GM18868 (cell line): Measurements from ENCODE around the gene OR51V1.

ENCODE experiments used
- ATAC-seq: cut with Tn5 transposase; IDR thresholded peaks from one replicate; pipeline ENCODE4 v1.9.1; 2021; ENCODE audit warnings: mild to moderate bottlenecking, moderate library complexity; ENCODE audit not compliant: unreplicated experiment

OR51V1 gene

GRCh38 chr11:5231111-5231510 is 30.6 kb upstream of the OR51V1 start:
- no peak for ATAC-seq

- no peak for ATAC-seq
Measured at GRCh38 chr11:5230266-5230665, 29.8 kb upstream of the OR51V1 start.

DNA sequence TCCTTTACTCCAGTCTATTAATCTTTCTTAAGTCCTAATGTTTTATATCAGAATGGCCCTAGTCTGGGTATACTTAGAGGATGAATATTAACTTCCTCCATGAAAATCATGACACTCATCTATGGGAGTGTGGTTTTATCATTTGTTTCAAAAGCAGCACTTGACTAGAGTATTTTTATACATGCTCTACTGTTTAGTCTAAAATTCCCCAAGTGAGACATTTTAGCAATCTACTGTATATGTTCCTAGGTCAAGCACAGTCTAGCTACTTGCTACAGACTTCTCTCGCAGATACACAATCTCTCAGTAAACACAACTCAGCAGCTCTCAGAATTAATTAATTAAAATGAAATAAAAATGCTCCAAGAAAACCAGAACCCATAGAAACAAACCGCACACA is 29.3 kb upstream of the OR51V1 start:
- no peak for ATAC-seq

DNA sequence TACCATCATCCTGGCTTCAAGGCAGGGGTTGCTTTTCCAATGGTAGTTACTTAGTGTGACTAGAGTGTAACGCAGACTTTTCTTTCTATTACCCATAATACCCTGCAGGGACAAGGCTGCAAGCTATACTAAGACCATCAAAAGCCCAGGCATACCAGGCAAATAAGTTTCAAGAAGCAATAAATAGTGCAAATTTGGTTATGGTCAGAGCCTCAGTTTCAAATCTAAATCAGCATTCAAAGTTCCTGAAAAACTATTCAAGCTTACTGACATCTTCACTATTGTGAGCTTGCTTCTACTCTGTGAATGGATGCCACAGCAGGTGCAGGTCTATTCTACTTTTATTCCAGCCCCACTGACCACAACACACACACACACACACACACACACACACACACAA is 28.9 kb upstream of the OR51V1 start:
- no peak for ATAC-seq

GRCh38 chr11:5228124-5228523 is 27.6 kb upstream of the OR51V1 start:
- ATAC-seq = no peak

DNA sequence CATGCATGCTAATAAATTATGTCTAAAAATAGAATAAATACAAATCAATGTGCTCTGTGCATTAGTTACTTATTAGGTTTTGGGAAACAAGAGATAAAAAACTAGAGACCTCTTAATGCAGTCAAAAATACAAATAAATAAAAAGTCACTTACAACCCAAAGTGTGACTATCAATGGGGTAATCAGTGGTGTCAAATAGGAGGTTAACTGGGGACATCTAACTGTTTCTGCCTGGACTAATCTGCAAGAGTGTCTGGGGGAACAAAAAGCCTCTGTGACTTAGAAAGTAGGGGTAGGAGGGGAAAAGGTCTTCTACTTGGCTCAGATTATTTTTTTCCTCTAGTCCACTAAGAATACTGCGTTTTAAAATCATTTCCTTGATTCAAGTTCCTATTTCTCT is 27.2 kb upstream of the OR51V1 start:
- no peak for ATAC-seq

GRCh38 chr11:5226732-5227310 is 26.3 kb upstream of the OR51V1 start, which contains the start of gene HBB:
Gene HBB, minus strand, starts transcription at chr11:5227071. Its CDS starts 50 bp downstream, at chr11:5227021.
- no peak for ATAC-seq

DNA sequence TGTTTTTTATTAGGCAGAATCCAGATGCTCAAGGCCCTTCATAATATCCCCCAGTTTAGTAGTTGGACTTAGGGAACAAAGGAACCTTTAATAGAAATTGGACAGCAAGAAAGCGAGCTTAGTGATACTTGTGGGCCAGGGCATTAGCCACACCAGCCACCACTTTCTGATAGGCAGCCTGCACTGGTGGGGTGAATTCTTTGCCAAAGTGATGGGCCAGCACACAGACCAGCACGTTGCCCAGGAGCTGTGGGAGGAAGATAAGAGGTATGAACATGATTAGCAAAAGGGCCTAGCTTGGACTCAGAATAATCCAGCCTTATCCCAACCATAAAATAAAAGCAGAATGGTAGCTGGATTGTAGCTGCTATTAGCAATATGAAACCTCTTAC is 25.0 kb upstream of the OR51V1 start:
- ATAC-seq = no peak

- no peak for ATAC-seq
Measured at GRCh38 chr11:5224538-5225479, 24.3 kb upstream of the OR51V1 start.

GRCh38 chr11:5223686-5224085 is 23.2 kb upstream of the OR51V1 start:
- no peak for ATAC-seq

DNA sequence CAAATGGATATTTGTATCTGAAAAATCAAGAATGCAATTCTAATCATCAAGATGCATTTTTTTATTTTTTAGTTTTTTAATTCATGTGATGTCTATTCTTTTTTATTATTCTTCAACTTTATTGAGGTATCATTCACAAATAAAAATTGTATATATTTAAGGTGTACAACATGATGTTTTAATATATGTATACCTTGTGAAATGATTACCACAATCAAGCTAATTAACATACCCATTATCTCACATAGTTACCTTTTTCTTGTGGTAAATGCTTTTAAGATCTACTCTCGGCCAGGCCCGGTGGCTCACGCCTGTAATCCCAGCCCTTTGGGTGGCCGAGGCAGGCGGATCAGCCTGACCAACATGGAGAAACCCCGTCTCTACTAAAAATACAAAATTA is 22.7 kb upstream of the OR51V1 start:
- no peak for ATAC-seq

DNA sequence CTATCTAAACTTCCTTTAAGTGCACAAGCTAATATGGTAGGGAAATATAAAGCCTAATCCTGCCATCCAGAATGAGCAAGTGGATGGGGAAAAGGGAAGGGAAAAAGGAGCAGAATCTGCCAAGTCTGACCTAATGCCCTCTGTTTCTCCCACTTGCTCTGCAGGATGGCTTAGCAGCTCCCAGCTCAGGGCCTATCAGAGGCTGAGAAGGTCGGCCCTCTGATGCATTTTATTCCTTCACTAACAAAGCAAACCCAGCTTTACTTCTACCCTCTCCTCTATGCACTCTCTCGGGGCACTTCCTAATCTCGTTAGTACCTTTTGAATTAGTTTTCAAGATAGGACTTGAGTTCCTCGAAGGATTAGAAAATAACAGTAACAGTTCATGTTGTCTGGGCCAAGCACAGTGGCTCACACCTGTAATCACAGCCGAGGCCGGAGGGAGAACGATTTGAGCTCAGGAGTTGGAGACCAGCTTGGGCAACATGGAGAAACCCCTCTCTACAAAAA is 9.9 kb upstream of the OR51V1 start:
- ATAC-seq = no peak

GRCh38 chr11:5204787-5205186 is 4.3 kb upstream of the OR51V1 start:
- no peak for ATAC-seq

GRCh38 chr11:5203366-5203765 is 2.9 kb upstream of the OR51V1 start:
- no peak for ATAC-seq

GRCh38 chr11:5198285-5198684 is 2.2 kb downstream of the OR51V1 start:
- ATAC-seq = no peak

DNA sequence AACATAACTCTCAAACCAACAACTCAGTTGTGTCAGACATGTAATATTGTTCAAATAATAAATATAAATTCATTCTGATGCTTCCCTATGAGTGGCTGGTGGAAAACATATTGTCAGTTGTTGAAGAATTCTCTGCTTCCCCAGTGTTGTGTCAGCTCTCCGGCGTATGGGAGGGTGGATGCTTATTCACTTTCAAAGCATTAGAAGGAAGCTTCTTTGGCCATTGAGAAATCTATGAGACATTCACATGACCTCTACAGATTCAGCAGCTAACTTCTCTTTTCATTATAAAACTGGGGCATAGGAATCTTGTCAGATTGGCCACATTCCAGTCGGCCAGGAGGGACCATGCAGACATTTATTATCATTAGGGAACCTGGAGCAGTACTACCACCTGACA is 2.9 kb downstream of the OR51V1 start:
- no peak for ATAC-seq

DNA sequence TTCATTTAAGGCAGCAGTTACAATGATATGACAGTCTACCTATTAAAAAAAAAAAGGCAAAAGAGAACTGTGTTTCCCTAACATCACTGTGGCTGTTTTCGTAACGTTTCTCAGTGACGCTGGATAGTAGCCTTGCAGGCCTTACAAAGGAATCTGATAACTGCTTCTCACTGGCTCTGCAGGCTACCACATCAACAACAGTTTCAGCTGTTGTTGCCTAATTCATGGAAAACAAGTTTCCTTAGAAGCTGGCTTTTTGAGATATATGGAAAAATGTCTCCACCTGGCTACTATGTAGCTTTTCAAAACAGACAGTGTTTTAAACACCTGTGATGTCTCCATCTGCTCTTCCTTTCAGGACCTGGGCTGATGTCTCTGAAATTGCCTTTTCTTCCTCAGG is 3.8 kb downstream of the OR51V1 start:
- no peak for ATAC-seq

DNA sequence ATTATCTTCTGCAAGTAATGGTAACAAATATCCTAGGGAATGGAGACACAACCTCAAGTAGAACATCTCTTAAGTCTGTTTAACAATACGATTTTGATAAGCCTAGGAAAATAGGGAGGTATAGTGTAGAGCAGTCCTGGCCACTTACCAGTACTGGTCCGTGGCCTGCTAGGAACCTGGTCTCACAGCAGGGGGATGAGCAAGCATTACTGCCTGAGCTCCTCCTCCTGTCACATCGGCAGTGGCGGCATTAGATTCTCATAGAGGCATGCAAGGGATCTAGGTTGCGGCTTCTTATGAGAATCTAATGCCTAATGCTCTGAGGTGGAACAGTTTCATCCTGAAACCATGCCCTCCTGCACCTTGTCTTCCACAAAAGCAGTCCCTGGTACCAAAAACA is 4.4 kb downstream of the OR51V1 start:
- ATAC-seq = no peak

GRCh38 chr11:5192738-5193137 is 7.7 kb downstream of the OR51V1 start:
- no peak for ATAC-seq

DNA sequence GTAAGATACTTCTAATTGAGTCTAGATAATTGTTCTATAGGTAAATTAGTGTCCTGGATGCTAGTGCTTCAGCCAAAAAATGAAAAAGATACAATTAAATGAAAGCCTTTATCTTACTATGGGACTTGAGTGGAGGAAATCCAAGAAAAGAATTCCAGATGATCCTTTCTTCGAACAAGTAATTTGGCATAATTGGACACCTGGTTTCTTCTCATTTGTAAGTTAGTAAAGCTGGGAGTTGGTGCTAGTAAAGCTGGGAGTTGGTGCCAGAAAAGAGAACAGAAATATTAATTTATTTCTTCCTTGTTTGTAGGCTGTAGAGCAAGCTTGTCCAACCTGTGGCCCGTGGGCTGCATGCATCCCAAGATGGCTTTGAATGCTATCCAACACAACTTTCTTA is 12.3 kb downstream of the OR51V1 start:
- ATAC-seq = no peak

- no peak for ATAC-seq
Measured at GRCh38 chr11:5178046-5178837, 22.2 kb downstream of the OR51V1 start.
